ENCODE data around the gene TMEM267. TPM values are rescaled to one million over a fixed set of nuclear protein-coding genes. Genes with fewer than 3 reads are reported as not detected.
"Not testable (repeated sequence)": the region's sequence is repeated elsewhere in the genome, so short reads cannot be mapped to it uniquely, and the experiment has no call there.

TMEM267 gene
- total RNA-seq, 1 donor from 2014 or later = 9.4 TPM

GRCh38 chr5:43412156-43412555, 71.5 kb downstream of the TMEM267 start, which contains the start of gene CCL28:
CCL28 (minus strand) TSS chr5:43412391; CDS start chr5:43412316, 75 bp downstream.
- Mint-ChIP-seq H3K27ac (no peak within 1 kb of the TSS), H3K4me1 (no peaks in the 10 kb centered on the region), H3K27me3 (ENCODE audit: low read depth) (no peaks in the 10 kb centered on the region), H3K9me3 (peaks cover 4% of the 10 kb centered on the region), H3K4me3 (no peak within 1 kb of the TSS), H3K36me3 (no peaks in the 10 kb centered on the region)
- DNase-seq (ENCODE audit: low spot score in 2 of 2, unreplicated experiment in 2 of 2) = no peak
- TF ChIP-seq CTCF (IDR thresholded peaks at IDR 0.05; ENCODE audit: unreplicated experiment) = no peak

GRCh38 chr5:43411495-43411894, 72.2 kb downstream of the TMEM267 start:
- peaks cover 4% of the 10 kb centered on the region for H3K9me3 Mint-ChIP-seq
- no peaks in the 10 kb centered on the region for H3K4me1 Mint-ChIP-seq
- no peak for TF ChIP-seq CTCF (IDR thresholded peaks at IDR 0.05; ENCODE audit: unreplicated experiment)
- no peak for DNase-seq (ENCODE audit: low spot score in 2 of 2, unreplicated experiment in 2 of 2)
- no peak overlapping the region for H3K4me3 Mint-ChIP-seq
- no peaks in the 10 kb centered on the region for H3K36me3 Mint-ChIP-seq
- H3K27me3 Mint-ChIP-seq (ENCODE audit: low read depth) = peaks cover 2% of the 10 kb centered on the region
- no peak overlapping the region for H3K27ac Mint-ChIP-seq

- Mint-ChIP-seq H3K4me3 (no peak overlapping the region), H3K9me3 (peaks cover 4% of the 10 kb centered on the region), H3K4me1 (no peaks in the 10 kb centered on the region), H3K27ac (no peak overlapping the region), H3K36me3 (no peaks in the 10 kb centered on the region), H3K27me3 (ENCODE audit: low read depth) (peaks cover 5% of the 10 kb centered on the region)
- no peak for TF ChIP-seq CTCF (IDR thresholded peaks at IDR 0.05; ENCODE audit: unreplicated experiment)
- no peak for DNase-seq (ENCODE audit: low spot score in 2 of 2, unreplicated experiment in 2 of 2)
Observed at GRCh38 chr5:43410414-43410813, 73.3 kb downstream of the TMEM267 start.

GRCh38 chr5:43409809-43410271, 73.8 kb downstream of the TMEM267 start:
- Mint-ChIP-seq H3K9me3 (peaks cover 4% of the 10 kb centered on the region), H3K4me3 (no peak overlapping the region), H3K27ac (no peak overlapping the region), H3K36me3 (no peaks in the 10 kb centered on the region), H3K4me1 (no peaks in the 10 kb centered on the region), H3K27me3 (ENCODE audit: low read depth) (peaks cover 11% of the 10 kb centered on the region)
- DNase-seq (ENCODE audit: low spot score in 2 of 2, unreplicated experiment in 2 of 2) = no peak
- no peak for TF ChIP-seq CTCF (IDR thresholded peaks at IDR 0.05; ENCODE audit: unreplicated experiment)

- H3K27me3 Mint-ChIP-seq (ENCODE audit: low read depth) = peaks cover 31% of the 10 kb centered on the region
- H3K27ac Mint-ChIP-seq; H3K4me1 Mint-ChIP-seq; H3K36me3 Mint-ChIP-seq; H3K9me3 Mint-ChIP-seq; DNase-seq (ENCODE audit: low spot score in 2 of 2, unreplicated experiment in 2 of 2); H3K4me3 Mint-ChIP-seq: not testable (repeated sequence)
Observed at GRCh38 chr5:43402524-43403066, 81.1 kb downstream of the TMEM267 start.

GRCh38 chr5:43401827-43402226, 81.8 kb downstream of the TMEM267 start:
- Mint-ChIP-seq H3K4me1 (no peaks in the 10 kb centered on the region), H3K9me3 (no peaks in the 10 kb centered on the region), H3K4me3 (no peak overlapping the region), H3K27me3 (ENCODE audit: low read depth) (peaks cover 31% of the 10 kb centered on the region), H3K36me3 (no peaks in the 10 kb centered on the region), H3K27ac (no peak overlapping the region)
- TF ChIP-seq CTCF (IDR thresholded peaks at IDR 0.05; ENCODE audit: unreplicated experiment) = no peak
- no peak for DNase-seq (ENCODE audit: low spot score in 2 of 2, unreplicated experiment in 2 of 2)

Measured in mesothelial cell of epicardium (in vitro differentiated cells).